HG03135 (cell line): ENCODE measurements around the gene NOTUM.
"Not testable (repeated sequence)": the region's sequence is repeated elsewhere in the genome, so short reads cannot be mapped to it uniquely, and the experiment has no call there.

Source experiments
- ATAC-seq: cut with Tn5 transposase; IDR thresholded peaks from one replicate; pipeline ENCODE4 v1.9.1; 2021; ENCODE audit warnings: mild to moderate bottlenecking, moderate library complexity; ENCODE audit not compliant: unreplicated experiment

The NOTUM gene

DNA sequence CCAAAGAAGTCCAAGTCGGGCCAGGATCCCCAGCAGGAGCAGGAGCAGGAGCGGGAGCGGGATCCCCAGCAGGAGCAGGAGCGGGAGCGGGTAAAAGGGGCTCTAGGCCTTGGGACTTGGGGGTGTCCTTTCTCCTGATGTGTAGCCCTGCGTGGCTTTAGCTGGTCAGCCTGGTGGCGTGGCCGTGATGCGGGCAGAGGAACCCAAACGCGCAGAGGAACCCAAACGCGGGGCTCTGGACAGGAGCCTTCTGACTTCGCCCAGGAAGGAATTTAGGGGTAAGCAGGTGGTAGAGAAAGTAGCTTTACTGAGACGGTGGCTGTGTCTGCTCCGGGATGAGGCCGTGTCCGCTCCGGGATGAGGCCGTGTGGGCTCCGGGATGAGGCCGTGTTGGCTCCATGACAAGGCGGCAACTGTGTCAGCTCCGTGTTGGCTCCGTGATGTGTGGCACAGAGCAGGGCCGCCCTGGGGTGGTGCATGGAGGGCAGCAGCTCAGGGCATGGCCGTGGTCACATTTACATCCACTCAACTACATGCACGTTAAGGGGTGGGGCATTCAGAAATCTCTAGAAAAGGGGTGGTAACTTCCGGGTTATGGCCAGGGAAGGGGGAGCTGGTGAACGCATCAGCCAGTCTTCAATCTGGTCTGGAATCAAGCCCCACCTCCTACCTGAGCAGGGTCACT lies 35.9 kb upstream of the NOTUM start:
- no peak for ATAC-seq

DNA sequence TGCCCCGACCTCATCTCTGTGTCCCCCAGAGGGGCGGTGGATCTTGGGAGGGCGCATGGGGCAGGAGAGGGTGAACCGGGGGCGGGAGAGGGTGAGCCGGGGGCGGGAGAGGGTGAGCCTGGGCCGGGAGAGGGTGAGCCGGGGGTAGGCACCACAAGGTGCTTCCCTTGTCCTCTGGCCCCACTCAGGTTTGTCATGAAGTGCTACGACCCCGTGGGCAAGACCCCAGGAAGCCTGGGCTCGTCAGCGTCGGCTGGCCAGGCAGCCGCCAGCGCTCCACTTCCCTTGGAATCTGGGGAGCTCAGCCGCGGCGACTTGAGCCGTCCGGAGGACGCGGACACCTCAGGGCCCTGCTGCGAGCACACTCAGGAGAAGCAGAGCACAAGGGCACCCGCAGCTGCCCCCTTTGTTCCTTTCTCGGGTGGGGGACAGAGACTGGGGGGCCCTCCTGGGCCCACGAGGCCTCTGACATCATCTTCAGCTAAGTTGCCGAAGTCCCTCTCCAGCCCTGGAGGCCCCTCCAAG lies 35.3 kb upstream of the NOTUM start:
- ATAC-seq = no peak

DNA sequence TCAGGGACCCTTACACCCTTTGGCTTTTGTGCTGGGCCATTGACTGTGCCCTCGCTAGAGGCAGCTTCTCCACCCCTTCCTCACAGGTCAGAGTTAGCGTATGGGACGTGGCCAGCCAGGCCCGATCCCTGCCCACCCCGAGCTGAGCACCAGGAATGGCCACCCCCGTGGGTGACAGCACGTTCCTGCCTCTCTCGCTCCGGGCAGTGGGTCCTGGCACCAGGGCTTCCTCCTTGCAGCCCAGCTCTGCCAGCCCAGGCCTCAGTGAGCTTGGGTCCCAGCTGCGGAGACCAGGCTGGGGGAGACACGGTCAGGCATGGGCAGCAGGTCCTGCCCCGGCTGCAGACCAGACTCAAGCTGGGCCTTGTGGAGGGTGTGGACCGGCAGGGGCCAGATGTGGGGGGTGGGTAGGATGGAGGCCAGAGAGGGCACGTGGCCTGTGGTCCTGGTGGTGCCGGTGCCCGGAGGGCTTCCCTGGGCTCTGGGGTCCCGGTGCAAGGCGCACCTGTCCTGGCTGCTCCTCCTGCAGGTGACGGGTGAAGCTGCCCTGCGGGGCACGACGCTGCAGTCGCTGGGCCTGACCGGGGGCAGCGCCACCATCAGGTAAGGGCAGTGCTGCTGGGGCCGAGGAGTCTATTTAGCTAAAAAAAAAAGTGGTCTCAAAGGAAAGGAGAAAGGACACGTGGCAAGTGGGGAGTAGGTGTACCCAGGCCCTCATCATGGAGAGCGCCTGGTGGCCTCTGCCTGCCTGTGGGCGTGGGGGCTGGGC lies 34.7 kb upstream of the NOTUM start:
- no peak for ATAC-seq

DNA sequence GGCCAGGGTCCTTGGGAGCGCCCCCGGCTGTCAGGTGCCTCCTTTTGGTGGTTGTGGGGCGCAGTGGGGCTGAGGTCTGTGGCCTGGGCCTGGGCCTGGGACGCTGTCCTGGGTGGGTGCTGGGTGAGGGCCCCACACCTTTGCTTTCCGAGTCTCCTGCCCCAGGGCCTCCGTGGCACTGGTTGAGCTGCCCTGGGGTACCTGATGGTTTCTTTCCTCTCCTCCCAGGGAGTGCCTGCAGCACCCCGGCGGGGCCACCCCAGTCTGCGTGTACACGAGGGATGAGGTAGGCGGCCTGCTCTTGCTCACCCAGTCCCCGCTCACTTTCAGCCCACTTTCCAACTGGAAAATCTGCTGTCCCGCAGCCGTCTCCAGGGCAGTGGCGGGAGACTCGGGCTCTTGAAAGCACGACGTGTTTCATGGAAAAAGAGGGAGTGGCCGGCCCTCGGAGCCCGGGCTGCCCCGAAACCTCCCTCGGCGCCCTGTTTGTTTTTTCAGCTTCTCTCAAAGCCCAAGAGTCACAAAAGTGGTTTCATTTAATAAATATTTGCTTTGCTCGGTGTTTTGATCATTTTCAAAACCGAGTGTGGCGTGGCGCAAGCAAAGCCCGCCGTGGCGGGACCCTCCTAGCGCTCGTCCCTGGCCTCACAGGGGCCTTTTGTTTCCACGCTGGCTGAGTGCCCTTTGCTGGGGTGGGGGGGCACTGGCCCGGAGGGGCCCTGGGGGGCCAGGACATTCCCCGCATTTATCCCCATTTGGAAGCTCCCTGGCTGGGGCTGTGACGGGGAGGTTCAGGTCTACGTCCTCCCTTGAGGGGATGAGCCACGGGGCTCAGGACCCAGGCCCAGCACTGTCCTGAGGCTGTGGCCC lies 33.8 kb upstream of the NOTUM start:
- no peak for ATAC-seq

DNA sequence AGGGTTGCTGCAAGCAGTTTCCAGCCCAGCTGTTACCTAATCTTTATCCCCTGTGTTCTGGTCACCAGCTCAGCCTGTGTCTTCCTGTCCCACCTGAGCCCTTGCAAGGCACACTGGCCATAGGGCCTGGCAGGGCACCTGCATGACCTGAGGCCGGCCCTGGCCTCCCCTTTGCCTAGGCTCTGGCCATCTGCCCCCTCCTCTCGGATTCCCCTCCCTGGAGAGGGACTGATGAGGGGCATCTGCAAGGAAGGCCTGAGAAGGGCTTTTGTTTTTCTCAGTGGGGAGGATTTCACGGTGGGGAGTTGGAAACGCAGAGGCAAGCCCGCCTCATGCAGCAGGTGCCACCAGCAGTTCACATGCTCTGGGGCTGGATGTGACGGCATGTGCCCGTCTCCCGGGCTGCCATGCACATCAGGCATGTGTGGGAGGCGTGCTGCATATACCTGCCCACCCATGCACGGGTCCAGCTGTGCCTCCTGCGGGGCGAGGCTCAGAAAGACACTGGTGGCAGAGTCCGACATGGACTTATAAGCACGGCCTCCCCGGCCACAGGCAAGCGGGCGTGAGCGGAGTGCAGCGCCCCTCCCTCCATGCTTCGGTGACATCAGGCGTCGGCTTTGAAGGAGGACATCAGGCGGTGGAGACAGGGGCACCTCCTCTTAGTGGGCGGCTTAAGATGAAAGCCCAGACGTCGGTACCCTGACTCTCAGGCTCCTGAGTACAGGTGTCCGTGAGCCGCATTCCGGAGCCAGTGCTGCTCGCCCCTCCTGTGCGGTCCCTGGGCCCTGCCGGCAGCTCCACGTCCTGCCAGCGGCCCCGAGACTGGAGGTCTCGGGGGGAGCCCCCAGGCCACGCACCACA lies 33.0 kb upstream of the NOTUM start:
- no peak for ATAC-seq

DNA sequence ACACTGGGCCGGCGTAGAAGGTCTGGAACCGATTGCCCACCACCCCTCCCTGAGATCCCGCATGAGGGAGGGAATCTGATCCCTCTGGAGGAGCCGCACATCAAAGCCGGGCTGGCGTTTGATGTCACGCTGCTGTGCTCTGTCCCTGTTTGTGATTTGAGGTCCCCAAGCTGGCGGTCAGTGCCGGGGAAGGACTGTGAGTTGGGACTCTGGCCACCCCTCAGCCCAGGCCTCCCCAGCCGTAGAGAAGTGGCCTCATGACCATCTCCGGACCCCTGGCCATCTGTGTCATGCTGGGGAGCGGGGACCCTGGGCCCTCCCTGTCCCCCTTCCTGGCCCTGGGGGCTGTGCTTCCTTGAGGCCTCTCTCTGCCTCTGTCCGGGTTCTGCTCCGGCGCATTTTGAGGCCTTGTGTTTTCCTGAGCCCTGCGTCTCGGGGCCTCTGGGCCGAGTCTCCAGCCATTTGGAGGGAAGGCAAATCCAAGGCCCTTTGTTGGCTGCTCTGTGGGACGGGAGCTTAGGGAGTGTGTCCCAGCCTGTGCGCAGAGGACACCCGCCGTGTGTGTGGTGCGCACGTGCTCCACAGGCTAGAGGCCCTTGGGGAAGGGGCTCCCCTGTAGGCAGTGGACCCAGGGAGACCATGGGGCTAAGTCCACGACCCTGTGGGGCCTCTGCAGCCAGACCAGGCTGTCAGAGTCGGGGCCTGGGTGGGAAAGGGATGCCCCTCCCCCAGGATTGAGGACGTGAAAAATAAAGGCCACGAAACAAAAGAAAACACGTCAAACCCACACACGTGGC lies 31.5 kb upstream of the NOTUM start:
- no peak for ATAC-seq

DNA sequence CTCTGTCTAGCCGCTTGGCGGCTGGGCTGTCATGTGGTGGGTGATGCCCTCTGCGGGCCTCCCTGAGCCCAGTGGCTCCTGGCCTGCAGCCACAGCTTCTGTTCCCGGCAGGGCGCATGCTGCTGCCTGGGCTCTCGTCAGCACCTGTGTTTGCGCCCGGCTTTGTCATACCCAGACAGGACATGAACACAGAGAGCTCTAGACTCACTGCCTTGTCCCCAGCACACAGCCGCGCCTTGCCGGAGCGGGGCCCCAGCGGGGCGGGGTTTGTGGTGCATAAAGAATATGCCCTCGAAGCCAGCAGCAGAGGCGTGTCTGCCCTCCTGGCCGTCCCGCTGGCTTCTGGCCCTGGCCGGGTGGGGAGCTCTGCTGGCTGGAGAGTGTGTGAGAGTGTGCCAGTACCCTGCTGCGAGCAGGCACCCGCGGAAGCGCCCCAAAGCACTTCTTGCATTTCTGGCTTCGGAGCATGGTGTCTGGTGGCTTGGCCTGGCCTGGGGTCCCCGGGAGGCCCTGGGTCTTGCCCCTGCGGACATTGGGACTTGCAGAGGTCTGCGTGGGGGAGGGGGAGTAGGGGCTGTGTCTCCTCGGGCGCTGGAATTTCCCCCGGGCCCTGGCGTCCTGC lies 30.8 kb upstream of the NOTUM start:
- no peak for ATAC-seq

DNA sequence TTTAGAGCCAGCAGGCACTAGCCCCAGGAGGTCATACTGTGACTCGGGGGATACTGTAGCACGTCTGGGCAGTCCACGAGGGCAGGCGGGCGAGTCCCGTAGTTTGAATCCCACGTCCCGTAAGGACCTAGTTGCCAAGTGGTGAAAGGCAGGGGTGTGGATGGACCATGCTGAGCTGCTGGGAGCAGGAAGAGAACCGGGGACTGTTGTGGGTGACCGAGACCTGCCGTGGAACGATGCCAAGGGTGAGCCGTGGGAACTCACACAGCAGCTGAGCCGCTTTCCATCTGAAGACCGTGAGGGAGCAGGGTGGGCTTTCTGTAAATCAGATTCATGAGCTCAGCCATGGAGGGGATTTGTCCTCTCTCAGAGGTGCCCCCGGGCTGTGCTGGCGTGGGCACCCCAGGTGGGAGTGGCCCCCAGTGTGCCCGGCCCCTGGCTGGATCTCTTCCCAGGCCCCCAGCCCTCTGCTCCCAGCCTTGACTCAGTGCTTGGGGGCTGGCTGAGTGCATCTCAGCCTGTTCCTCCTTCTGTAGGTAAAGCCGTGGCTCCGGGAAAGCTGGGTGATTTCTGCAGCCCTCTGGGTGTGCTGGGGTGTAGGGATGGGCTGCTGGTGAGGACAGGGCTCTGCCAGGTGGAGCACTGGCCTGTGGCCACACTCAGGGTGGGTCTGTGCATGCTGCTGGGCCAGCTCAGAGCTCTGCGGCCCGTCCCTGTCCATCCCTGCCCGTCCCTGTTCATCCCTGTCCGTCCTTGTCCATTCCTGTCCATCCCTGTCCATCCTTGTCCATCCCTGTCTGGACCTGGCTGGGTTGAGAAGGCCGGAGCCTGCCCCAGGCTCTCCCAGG lies 30.1 kb upstream of the NOTUM start:
- ATAC-seq = no peak

DNA sequence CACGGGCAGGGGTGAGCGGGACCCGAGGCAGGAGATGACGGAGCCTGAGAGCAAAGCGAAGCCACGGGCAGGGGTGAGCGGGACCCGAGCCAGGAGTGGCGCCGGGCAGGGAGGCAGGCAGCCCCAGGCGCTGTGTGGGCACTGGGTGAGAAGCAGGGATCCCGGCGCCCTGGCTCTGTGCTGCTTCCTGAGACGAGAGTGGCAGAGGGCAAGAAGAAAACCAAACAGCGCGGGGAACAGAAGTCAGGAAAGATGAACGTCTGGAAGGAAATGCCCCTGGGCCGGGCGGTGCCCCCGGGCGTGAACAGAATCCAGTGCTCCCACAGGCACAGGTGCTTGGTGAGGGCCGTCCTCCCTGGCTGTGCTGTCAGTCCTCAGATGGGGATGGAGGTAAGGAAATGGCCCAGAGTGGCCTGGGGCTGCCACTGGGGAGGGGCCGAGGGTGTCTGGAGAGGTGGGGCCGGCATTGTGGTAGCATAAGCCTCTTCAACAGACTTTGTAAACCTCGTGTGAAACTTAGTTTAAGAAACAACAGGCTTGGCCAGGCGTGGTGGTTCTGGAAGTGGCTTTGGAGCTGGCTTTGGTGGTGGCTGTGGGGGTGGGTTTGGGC lies 26.3 kb upstream of the NOTUM start:
- ATAC-seq = no peak

DNA sequence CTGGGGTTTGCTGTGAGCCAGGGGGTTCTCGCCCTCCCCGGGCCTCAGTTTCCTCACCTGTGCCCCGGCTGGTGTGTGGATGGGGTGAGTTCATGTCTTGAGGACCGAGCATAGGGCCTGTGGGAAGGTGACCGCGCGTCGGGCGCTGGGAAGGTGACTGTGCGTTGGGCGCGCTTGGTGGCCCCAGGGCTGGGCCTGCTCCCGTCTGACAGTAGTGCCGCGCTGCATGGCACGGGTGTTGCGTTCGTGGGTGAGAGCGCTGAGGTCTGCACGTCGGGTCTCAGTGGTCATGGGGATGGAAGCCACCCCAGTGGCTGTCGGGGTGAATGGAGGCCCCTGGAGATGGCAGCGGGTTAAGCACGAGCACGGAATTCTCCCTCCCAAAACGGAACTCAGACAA lies 25.6 kb upstream of the NOTUM start:
- ATAC-seq = no peak

DNA sequence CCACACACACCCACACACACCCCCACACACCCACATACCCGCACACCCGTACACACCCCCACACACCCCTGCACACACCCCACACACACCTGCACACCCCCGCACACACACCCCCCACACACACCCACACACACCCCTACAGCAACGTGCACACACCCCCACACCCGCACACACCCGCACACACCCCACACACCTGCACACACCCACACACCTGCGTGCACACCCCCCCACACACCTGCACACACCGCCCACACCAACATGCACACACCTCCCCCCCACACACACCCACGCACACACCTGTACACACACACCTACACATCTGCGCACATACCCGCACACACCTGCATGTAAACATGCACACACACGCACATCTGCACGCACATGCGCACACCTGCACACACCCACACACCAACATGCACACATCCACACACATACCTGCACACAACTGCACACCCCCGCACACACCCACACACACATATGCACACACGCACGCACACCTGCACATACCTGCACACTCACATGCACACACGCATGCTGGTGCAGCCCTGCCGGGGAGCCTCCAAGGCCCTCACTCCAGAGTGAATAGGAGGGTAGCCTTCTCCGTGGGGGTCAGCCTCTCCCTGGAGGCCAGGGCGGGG lies 23.9 kb upstream of the NOTUM start:
- no peak for ATAC-seq

DNA sequence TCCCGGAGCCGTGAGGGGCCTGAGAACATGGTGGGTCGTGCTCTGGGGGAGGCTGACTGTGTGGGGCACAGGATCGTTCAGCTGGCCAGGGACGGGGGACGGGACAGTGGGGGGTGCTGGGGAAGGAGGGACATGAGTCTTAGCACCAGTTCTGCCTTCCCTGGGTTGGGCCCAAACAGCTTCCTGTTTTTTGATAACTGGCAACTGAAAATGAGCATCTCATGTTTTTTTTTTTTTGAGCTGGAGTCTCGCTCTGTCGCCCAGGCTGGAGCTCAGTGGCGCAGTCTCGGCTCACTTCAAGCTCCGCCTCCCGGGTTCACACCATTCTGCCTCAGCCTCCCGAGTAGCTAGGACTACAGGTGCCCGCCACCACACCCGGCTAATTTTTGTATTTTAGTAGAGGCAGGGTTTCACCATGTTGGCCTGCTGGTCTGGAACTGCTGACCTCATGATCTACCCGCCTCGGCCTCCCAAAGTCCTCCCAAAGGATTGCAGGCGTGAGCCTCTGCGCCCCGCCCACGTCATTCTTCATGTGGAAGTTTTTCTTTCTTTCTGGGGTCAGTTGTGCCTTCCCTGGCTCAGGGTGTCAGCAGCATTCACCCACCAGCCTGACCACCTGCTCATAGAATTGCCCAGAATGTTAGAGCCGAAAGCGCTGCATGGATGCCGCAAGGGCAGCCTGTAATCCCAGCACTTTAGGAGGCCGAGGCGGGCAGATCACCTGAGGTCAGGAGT lies 22.8 kb upstream of the NOTUM start:
- ATAC-seq = no peak

DNA sequence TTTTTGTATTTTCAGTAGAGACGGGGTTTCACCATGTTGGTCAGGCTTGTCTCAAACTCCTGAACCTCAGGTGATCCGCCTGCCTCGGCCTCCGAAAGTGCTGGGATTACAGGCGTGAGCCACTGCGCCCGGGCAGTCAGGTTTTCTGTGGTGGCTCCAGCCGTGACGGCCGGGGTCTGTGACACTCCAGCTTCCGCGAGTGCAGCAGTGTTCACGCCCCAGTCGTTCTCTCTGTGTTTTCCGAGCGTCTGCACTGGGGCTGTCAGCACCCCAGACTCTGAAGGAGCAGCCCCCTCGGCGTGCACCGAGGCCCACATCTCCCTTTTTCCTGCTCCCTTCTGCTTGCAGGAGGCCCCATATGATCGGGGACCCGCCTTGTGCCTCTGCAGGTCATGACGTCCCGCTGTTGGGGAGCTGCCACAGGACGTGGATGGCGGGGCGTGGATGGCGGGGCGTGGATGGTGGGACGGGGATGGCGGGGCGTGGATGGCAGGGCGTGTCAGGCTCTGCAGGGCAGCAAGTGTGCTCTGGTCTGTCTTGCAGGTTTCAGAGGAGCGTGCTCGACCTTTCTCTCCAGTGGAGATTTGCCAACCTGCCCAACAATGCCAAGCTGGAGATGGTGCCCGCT lies 22.1 kb upstream of the NOTUM start:
- ATAC-seq = no peak

DNA sequence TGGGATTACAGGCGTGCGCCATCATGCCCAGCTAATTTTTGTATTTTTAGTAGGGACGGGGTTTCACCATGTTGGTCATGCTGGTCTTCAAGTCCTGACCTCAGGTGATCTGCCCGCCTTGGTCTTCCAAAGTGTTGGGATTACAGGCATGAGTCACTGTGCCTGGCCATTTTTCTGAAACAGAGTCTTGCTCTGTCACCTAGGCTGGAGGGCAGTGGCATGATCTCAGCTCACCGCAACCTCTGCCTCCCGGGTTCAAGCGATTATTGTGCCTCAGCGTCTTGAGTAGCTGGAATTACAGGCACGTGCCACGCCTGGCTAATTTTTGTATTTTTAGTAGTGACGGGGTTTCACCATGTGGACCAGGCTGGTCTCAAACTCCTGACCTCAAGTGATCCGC lies 20.5 kb upstream of the NOTUM start:
- ATAC-seq = not testable (repeated sequence)

DNA sequence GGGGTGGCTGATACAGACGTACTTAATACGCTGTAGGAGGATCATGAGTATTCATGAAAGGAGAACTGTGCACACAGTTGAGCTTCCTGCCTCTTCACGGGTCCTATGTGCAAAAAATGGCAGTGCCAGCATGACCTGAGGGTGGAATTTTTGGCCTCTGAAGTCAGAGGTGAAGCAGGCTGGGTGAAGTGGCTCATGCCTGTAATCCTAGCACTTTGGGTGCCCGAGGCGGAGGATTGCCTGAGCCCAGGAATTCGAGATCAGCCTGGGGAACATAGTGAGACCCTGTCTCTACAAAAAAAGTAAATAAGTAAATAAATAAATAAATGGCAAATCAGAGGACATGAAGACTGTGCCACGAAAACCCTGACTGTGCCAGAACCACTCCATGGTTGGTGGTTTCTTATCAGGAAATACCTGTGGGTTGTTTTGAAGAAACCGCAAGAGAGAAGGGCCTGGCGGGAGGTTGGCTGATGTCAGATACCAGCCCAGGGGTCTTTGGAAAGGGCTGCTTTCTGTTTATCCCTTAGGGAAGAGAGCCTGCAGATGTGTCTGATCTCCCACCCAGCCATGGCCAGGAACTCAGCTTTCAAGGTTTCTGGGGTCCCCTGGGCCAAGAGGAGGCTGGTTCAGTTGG lies 19.8 kb upstream of the NOTUM start:
- ATAC-seq = no peak

DNA sequence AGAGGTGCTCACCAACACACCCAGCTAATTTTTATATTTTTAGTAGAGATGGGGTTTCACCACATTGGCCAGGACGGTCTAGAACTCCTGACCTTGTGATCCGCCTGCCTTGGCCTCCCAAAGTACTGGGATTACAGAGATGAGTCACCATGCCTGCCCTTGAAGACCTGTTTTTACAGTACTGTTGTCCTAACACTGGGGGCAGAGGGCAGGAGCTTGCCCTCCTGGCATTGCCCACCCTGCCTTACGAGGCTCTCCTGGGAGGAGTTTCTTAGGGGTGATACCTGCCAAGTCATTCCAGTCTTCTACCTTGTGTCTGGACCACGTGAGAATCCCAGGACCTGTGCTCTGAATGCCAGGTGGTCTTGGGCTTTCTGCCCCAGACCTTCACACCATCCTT lies 19.1 kb upstream of the NOTUM start:
- ATAC-seq = no peak
